ENCODE measurements around the gene BMPR1A.

The BMPR1A gene

GRCh38 chr10:86721232-86721631, 35.2 kb upstream of the BMPR1A start:
- DNase-seq (ENCODE audit: low read depth in 1 of 2, low spot score in 1 of 2), result no peak
- peaks cover 5% of the 10 kb centered on the region for H3K27me3 ChIP-seq (ENCODE audit: insufficient read depth, poor library complexity, severe bottlenecking)
- H3K27ac ChIP-seq (replicated peaks), result no peak overlapping the region
- TF ChIP-seq CTCF (IDR thresholded peaks at IDR 0.05; ENCODE audit: insufficient read depth, low read length), result no peak
- no peak for TF ChIP-seq REST (IDR thresholded peaks at IDR 0.05; ENCODE audit: insufficient replicate concordance, low read depth)
- TF ChIP-seq SPI1 (IDR thresholded peaks at IDR 0.05; ENCODE audit: borderline replicate concordance, low read depth), result no peak
- no peak for TF ChIP-seq POLR2AphosphoS5 (IDR thresholded peaks at IDR 0.05; ENCODE audit: low read depth)
- TF ChIP-seq GABPA (IDR thresholded peaks at IDR 0.05; ENCODE audit: low read depth), result no peak
- H3K4me3 ChIP-seq (replicated peaks; ENCODE audit: insufficient read depth, low read length), result no peak overlapping the region

- no peak overlapping the region for H3K4me3 ChIP-seq (replicated peaks; ENCODE audit: insufficient read depth, low read length)
- no peak for TF ChIP-seq SPI1 (IDR thresholded peaks at IDR 0.05; ENCODE audit: borderline replicate concordance, low read depth)
- TF ChIP-seq REST (IDR thresholded peaks at IDR 0.05; ENCODE audit: insufficient replicate concordance, low read depth), result no peak
- no peak for TF ChIP-seq POLR2AphosphoS5 (IDR thresholded peaks at IDR 0.05; ENCODE audit: low read depth)
- no peak for TF ChIP-seq CTCF (IDR thresholded peaks at IDR 0.05; ENCODE audit: insufficient read depth, low read length)
- no peak for TF ChIP-seq GABPA (IDR thresholded peaks at IDR 0.05; ENCODE audit: low read depth)
- H3K27me3 ChIP-seq (ENCODE audit: insufficient read depth, poor library complexity, severe bottlenecking), result peaks cover 5% of the 10 kb centered on the region
- no peak for DNase-seq (ENCODE audit: low read depth in 1 of 2, low spot score in 1 of 2)
- no peak overlapping the region for H3K27ac ChIP-seq (replicated peaks)
Measured at GRCh38 chr10:86723009-86723408, 33.4 kb upstream of the BMPR1A start.

- H3K27ac ChIP-seq (replicated peaks), result no peak overlapping the region
- DNase-seq (ENCODE audit: low read depth in 1 of 2, low spot score in 1 of 2), result no peak
- TF ChIP-seq GABPA (IDR thresholded peaks at IDR 0.05; ENCODE audit: low read depth), result no peak
- TF ChIP-seq CTCF (IDR thresholded peaks at IDR 0.05; ENCODE audit: insufficient read depth, low read length), result no peak
- TF ChIP-seq REST (IDR thresholded peaks at IDR 0.05; ENCODE audit: insufficient replicate concordance, low read depth), result no peak
- TF ChIP-seq POLR2AphosphoS5 (IDR thresholded peaks at IDR 0.05; ENCODE audit: low read depth), result no peak
- TF ChIP-seq SPI1 (IDR thresholded peaks at IDR 0.05; ENCODE audit: borderline replicate concordance, low read depth), result no peak
- peaks cover 5% of the 10 kb centered on the region for H3K27me3 ChIP-seq (ENCODE audit: insufficient read depth, poor library complexity, severe bottlenecking)
- H3K4me3 ChIP-seq (replicated peaks; ENCODE audit: insufficient read depth, low read length), result no peak overlapping the region
Measured at GRCh38 chr10:86724445-86724844, 32.0 kb upstream of the BMPR1A start.
